ENCODE data around the gene ANK2. TPM values are rescaled to one million over a fixed set of nuclear protein-coding genes. Genes with fewer than 3 reads are reported as not detected.
"Not testable (repeated sequence)": the region's sequence is repeated elsewhere in the genome, so short reads cannot be mapped to it uniquely, and the experiment has no call there.

Gene ANK2
- total RNA-seq, 4 donors from 2014 or later: 27.4 to 142 (median 47.2) TPM

DNA sequence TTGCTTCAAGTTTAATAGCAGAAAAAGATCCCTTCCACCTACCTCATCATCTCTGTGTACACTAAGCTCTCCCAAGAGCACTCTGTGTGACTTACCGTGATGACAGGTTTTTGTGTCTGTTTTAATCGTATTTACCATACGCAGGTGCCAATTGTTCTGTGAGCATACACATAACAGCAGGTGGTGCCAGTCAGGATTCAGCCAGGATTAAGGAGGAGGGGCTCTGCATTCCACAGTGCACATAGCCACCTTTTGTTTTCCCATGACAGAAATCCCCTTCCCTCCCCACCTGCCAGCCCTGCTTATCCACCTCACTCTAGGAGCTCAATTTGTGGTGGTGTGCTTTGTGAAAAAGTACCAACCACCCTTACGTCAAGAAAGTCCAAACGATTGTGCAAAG lies 14.8 kb downstream of the ANK2 start:
- H3K36me3 ChIP-seq: no peaks in the 10 kb centered on the region
- H3K4me1 ChIP-seq: no peaks in the 10 kb centered on the region
- no peak overlapping the region for H3K4me3 ChIP-seq
- DNase-seq: no peak
- H3K27me3 ChIP-seq: no peaks in the 10 kb centered on the region
- no peaks in the 10 kb centered on the region for H3K9me3 ChIP-seq
- intact Hi-C loops (cut with DNase I; ENCODE audit: low total_unique reads): no loop called here
- no peak overlapping the region for H3K27ac ChIP-seq
- TF ChIP-seq POLR2A (IDR thresholded peaks at IDR 0.05): no peak
- TF ChIP-seq, protein P1, sequence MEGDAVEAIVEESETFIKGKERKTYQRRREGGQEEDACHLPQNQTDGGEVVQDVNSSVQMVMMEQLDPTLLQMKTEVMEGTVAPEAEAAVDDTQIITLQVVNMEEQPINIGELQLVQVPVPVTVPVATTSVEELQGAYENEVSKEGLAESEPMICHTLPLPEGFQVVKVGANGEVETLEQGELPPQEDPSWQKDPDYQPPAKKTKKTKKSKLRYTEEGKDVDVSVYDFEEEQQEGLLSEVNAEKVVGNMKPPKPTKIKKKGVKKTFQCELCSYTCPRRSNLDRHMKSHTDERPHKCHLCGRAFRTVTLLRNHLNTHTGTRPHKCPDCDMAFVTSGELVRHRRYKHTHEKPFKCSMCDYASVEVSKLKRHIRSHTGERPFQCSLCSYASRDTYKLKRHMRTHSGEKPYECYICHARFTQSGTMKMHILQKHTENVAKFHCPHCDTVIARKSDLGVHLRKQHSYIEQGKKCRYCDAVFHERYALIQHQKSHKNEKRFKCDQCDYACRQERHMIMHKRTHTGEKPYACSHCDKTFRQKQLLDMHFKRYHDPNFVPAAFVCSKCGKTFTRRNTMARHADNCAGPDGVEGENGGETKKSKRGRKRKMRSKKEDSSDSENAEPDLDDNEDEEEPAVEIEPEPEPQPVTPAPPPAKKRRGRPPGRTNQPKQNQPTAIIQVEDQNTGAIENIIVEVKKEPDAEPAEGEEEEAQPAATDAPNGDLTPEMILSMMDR (IDR thresholded peaks at IDR 0.05): no peak

DNA sequence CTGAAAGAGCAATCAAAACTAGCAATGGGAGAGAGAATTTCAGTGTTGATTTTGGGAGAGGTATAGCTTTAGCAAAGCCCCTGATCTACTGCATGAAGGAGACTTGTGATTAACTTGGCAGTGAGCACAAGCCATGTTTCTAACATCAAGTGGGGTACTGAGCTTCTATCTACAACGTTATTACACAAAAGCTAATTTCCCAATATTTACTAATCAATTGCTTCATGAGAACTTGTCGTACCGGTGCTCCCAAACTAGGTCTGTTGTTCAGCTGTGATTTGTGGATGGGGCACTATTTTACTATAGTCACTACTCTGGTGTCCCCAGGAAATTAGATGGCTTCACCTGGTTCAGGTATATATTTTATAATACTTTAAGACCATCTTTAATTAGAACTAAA lies 16.2 kb downstream of the ANK2 start:
- no peak for TF ChIP-seq POLR2A (IDR thresholded peaks at IDR 0.05)
- TF ChIP-seq, protein P1 (IDR thresholded peaks at IDR 0.05): no peak
- Histone ChIP-seq H3K36me3 (no peaks in the 10 kb centered on the region), H3K27me3 (no peaks in the 10 kb centered on the region), H3K27ac (no peak overlapping the region), H3K4me1 (no peaks in the 10 kb centered on the region), H3K4me3 (no peak overlapping the region), H3K9me3 (no peaks in the 10 kb centered on the region)
- intact Hi-C loops (cut with DNase I; ENCODE audit: low total_unique reads): no loop called here
- no peak for DNase-seq

DNA sequence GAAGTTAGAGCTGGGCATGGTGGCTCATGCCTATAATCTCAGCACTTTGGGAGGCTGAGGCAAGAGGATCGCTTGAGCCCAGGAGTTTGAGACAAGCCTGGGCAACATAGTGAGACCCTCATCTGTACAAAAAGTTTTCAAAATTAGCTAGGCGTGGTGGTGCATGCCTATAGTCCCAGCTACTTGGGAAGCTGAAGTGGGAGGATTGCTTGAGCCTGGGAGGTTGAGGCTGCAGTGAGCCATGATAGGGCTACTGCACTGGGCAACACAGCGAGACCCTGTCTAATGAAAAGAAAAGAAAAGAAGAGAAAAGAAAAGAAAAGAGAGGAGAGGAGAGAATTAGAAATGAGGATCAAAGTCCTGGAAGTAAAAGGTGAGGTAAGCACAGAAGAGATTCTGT lies 19.3 kb downstream of the ANK2 start:
- intact Hi-C loops (cut with DNase I; ENCODE audit: low total_unique reads); H3K4me1 ChIP-seq; DNase-seq; H3K4me3 ChIP-seq; H3K27ac ChIP-seq; H3K9me3 ChIP-seq; H3K27me3 ChIP-seq; H3K36me3 ChIP-seq: not testable (repeated sequence)

DNA sequence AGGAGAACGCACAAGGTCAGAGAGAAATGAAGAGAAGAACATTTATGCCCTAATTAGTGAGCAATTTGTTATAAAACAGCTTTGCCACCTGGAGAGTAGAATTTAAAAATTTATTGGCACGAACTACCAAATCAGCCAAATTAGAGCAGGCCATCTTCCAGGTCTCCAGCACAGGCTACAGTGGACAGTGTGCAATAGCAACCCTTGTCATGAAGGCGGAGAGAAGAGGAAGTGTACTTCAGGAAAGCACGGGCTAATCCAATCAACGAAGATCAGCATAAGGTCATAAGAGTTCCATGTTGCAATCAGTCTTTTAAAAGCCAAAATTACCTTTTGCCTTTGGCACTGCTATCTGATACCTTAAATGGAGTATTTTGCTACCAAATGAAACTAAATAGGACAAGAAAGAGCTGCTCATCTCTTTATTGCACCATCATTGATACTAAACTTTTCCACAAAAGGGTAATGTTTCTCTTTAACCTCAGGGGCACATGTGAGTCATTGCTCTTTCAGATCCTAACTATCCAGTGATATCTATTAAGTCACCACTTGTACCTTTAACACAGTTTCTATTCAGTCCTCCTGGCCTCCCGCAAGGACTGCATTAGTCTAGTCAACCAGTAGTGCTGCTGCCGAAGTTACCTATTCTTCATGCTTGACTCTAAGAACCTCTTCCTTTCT lies 19.9 kb downstream of the ANK2 start:
- H3K27me3 ChIP-seq: no peaks in the 10 kb centered on the region
- intact Hi-C loops (cut with DNase I; ENCODE audit: low total_unique reads): no loop called here
- no peaks in the 10 kb centered on the region for H3K36me3 ChIP-seq
- H3K4me1 ChIP-seq: no peaks in the 10 kb centered on the region
- no peak overlapping the region for H3K27ac ChIP-seq
- no peaks in the 10 kb centered on the region for H3K9me3 ChIP-seq
- no peak for DNase-seq
- TF ChIP-seq POLR2A (IDR thresholded peaks at IDR 0.05): no peak
- TF ChIP-seq, protein P1 (IDR thresholded peaks at IDR 0.05): no peak
- no peak overlapping the region for H3K4me3 ChIP-seq

DNA sequence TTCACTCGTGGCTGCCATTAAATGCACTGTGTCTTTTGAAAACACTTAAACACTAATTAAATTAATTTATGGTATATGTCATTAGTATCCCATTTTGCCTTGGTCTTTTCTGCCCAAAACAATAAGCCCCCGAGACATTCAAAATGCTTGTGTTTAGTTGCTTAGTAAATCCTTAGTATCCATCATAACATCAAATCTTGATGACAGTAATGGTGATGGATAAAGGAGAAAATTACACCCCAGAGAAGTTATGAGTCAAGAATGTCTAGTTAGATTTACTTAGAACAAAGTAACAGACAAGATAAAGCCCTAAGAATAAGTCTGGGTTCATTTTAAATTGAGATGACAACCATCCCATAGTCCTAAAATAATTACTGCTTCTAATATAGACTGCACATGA lies 21.3 kb downstream of the ANK2 start:
- no peak for DNase-seq
- intact Hi-C loops (cut with DNase I; ENCODE audit: low total_unique reads): no loop called here
- Histone ChIP-seq H3K27ac (no peak overlapping the region), H3K4me3 (no peak overlapping the region), H3K27me3 (no peaks in the 10 kb centered on the region), H3K9me3 (no peaks in the 10 kb centered on the region), H3K4me1 (no peaks in the 10 kb centered on the region), H3K36me3 (no peaks in the 10 kb centered on the region)
- TF ChIP-seq POLR2A (IDR thresholded peaks at IDR 0.05): no peak
- TF ChIP-seq, protein P1 (IDR thresholded peaks at IDR 0.05): no peak

DNA sequence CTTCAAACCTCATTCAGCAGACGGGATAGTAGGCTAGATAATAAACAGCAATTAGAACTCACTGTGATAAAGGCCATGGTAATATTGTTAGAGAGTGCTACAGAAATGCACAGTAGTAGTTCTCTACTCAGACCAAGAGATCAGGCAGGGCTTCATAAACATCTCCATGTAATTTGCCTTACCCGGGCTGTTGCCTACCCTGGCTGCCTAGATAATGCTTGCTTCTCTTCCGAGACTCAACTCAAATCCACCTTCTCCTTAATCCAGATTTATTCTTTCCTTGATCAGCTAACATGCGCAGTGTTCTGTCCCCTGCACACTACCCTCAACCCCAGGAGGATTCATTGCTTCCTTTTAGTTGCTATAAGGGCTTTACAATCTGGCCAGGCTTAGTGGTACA lies 21.8 kb downstream of the ANK2 start:
- Histone ChIP-seq H3K4me3 (no peak overlapping the region), H3K4me1 (no peaks in the 10 kb centered on the region), H3K36me3 (no peaks in the 10 kb centered on the region), H3K27me3 (no peaks in the 10 kb centered on the region), H3K27ac (no peak overlapping the region), H3K9me3 (no peaks in the 10 kb centered on the region)
- no peak for TF ChIP-seq POLR2A (IDR thresholded peaks at IDR 0.05)
- TF ChIP-seq, protein P1 (IDR thresholded peaks at IDR 0.05): no peak
- no peak for DNase-seq
- intact Hi-C loops (cut with DNase I; ENCODE audit: low total_unique reads): no loop called here

All from uterus (tissue), 4 donors.